DND-41 (cell line): ENCODE data around the gene NINJ1.

Source experiments
- ATAC-seq: fragments of 200-7000 bp; cut with Tn5 transposase; 3 replicates; pipeline ENCODE4 v1.9.1; 2021; ENCODE audit warnings: low read depth; ENCODE audit not compliant: insufficient read depth
- DNase-seq: peaks from one replicate; pipeline ENCODE4 v3.0.0-alpha.2; 2020
- H2AFZ ChIP-seq: 2 replicates; pipeline ENCODE4 v1.6.0; 2012; ENCODE audit warnings: low read depth, low read length
- H3K27ac ChIP-seq: 2 replicates; pipeline ENCODE4 v1.5.1; 2012; ENCODE audit warnings: low read length, inconsistent platforms
- H3K27me3 ChIP-seq: fragments of 200-600 bp; sonication (generic); 2 replicates; pipeline ENCODE4 v1.6.0; 2012; ENCODE audit warnings: low read length, mild to moderate bottlenecking, inconsistent platforms; ENCODE audit not compliant: insufficient read depth, poor library complexity
- H3K36me3 ChIP-seq: 2 replicates; pipeline ENCODE4 v1.5.1; 2012; ENCODE audit warnings: low read length, inconsistent platforms; ENCODE audit not compliant: insufficient read depth
- H3K4me1 ChIP-seq: 2 replicates; pipeline ENCODE4 v1.5.1; 2012; ENCODE audit warnings: mild to moderate bottlenecking, low read length; ENCODE audit not compliant: insufficient read depth
- H3K4me2 ChIP-seq: 2 replicates; pipeline ENCODE4 v1.6.0; 2012; ENCODE audit warnings: mild to moderate bottlenecking, moderate library complexity, low read length, inconsistent platforms; ENCODE audit not compliant: insufficient read depth
- H3K4me3 ChIP-seq, 2 experiments: fragments of 200-600 bp in 1 of 2; shearing (Covaris generic) in 1 of 2; 2 replicates each; pipeline ENCODE4 v1.5.1; 2012 to 2016; ENCODE audit warnings: inconsistent platforms in 2 of 2, low read length in 2 of 2, mild to moderate bottlenecking in 2 of 2, low read depth in 1 of 2, moderate library complexity in 1 of 2
- H3K79me2 ChIP-seq: 2 replicates; pipeline ENCODE4 v1.6.0; 2012; ENCODE audit warnings: low read length, inconsistent platforms; ENCODE audit not compliant: insufficient read depth
- H3K9ac ChIP-seq: 2 replicates; pipeline ENCODE4 v1.6.0; 2012; ENCODE audit warnings: low read depth, mild to moderate bottlenecking, inconsistent platforms, low read length, moderate library complexity
- H3K9me3 ChIP-seq: 2 replicates; pipeline ENCODE4 v1.5.1; 2012; ENCODE audit warnings: low read length, moderate library complexity, mild to moderate bottlenecking, inconsistent platforms; ENCODE audit not compliant: insufficient read depth, severe bottlenecking
- H4K20me1 ChIP-seq: 2 replicates; pipeline ENCODE4 v1.6.0; 2012; ENCODE audit warnings: low read length; ENCODE audit not compliant: insufficient read depth
- CTCF ChIP-seq: IDR thresholded peaks from 2 replicates; pipeline ENCODE4 v1.5.1; 2012; ENCODE audit warnings: borderline replicate concordance, low read length, moderate library complexity, mild to moderate bottlenecking; ENCODE audit not compliant: poor library complexity, severe bottlenecking; ENCODE audit errors: extremely low read depth
- EZH2 ChIP-seq: IDR thresholded peaks from 3 replicates; pipeline ENCODE4 v1.6.1; 2012; ENCODE audit warnings: borderline replicate concordance, low read depth, mild to moderate bottlenecking, moderate library complexity, low read length, inconsistent platforms; ENCODE audit not compliant: severe bottlenecking

NINJ1 gene

GRCh38 chr9:93087971-93088655 lies 45.9 kb downstream of the NINJ1 start:
- Histone ChIP-seq H3K9ac (no peak overlapping the region), H3K79me2 (no peaks in the 10 kb centered on the region), H3K27ac (no peak overlapping the region), H3K36me3 (no peaks in the 10 kb centered on the region), H3K27me3 (no peaks in the 10 kb centered on the region), H4K20me1 (no peaks in the 10 kb centered on the region), H3K4me3 (no peak overlapping the region), H2AFZ (no peak overlapping the region), H3K9me3 (no peaks in the 10 kb centered on the region), H3K4me1 (peaks cover 8% of the 10 kb centered on the region), H3K4me2 (no peak overlapping the region)
- TF ChIP-seq CTCF (no peak), EZH2 (no peak)
- no peak for DNase-seq
- ATAC-seq, result no peak

GRCh38 chr9:93086447-93087224 lies 47.4 kb downstream of the NINJ1 start:
- Histone ChIP-seq H2AFZ (no peak overlapping the region), H3K4me1 (peaks cover 13% of the 10 kb centered on the region), H3K27ac (no peak overlapping the region), H3K9ac (no peak overlapping the region), H3K27me3 (no peaks in the 10 kb centered on the region), H3K36me3 (no peaks in the 10 kb centered on the region), H3K9me3 (no peaks in the 10 kb centered on the region), H3K4me2 (no peak overlapping the region), H3K4me3 (no peak overlapping the region), H3K79me2 (no peaks in the 10 kb centered on the region), H4K20me1 (no peaks in the 10 kb centered on the region)
- no peak for DNase-seq
- ATAC-seq, result no peak
- no peak for TF ChIP-seq EZH2
- no peak for TF ChIP-seq CTCF

- DNase-seq, result no peak
- Histone ChIP-seq H2AFZ (no peak overlapping the region), H4K20me1 (no peaks in the 10 kb centered on the region), H3K9ac (no peak overlapping the region), H3K36me3 (no peaks in the 10 kb centered on the region), H3K79me2 (no peaks in the 10 kb centered on the region), H3K9me3 (no peaks in the 10 kb centered on the region), H3K4me1 (peaks cover 13% of the 10 kb centered on the region), H3K4me3 (no peak overlapping the region), H3K27ac (no peak overlapping the region), H3K27me3 (no peaks in the 10 kb centered on the region), H3K4me2 (no peak overlapping the region)
- TF ChIP-seq CTCF, result no peak
- no peak for TF ChIP-seq EZH2
- no peak for ATAC-seq
Measured at GRCh38 chr9:93085676-93086075, 48.4 kb downstream of the NINJ1 start.
